Measurements from ENCODE around the gene DVL2.

DNA sequence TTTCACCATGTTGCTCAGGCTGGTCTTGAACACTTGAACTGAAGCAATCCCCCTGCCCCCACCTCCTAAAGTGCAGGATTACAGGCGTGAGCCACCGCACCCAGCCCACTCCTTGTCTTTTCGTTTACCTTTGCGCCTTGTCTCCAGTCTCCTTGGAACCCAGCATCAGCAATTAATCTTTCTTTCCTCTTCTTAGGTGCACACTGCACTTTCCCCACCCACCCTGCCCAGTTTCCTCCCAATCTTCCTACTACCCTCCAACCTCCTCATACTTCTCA lies 29.4 kb upstream of the DVL2 start:
- TF ChIP-seq CTCF (IDR thresholded peaks at IDR 0.05) = no peak
- TF ChIP-seq POLR2A (IDR thresholded peaks at IDR 0.05) = no peak
